Thyroid gland (tissue), 4 donors: Measurements from ENCODE around the gene C11orf54.

Experiments used
- POLR2A ChIP-seq, 2 donors: fragments of 450-650 bp; IDR thresholded peaks; one replicate each; pipeline ENCODE4 v1.6.1; 2017; ENCODE audit warnings: antibody characterized with exemption in 2 of 2, mild to moderate bottlenecking in 2 of 2, moderate library complexity in 1 of 2
- TF ChIP-seq, protein P1 (sequence below), 6 experiments: fragments of 200-600 bp in 3 of 6; fragments of 450-650 bp in 3 of 6; sonication (generic) in 3 of 6; IDR thresholded peaks; one replicate each; pipeline ENCODE4 v1.5.1; 2016 to 2019; ENCODE audit warnings: antibody characterized with exemption in 6 of 6, mild to moderate bottlenecking in 2 of 6, inconsistent platforms in 1 of 6, moderate library complexity in 1 of 6

DNA sequence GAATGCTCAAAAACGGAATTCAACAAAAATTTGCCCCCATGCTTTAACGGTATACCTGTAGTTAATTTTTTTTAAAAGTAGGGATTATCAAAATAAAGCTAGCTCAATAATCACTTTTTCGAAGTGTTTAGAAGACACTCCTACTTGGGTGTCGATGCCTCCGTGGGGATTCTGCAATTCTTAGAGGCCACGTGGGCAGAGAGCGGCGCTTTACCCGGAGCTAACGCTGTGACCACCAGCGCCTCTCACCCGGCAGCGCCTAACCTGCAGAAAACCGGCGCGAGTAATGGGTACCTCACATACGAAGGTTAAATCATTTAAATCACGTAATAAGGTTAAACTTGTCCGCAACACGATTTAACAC, 760 bp upstream of the C11orf54 start:
- TF ChIP-seq, protein P1, sequence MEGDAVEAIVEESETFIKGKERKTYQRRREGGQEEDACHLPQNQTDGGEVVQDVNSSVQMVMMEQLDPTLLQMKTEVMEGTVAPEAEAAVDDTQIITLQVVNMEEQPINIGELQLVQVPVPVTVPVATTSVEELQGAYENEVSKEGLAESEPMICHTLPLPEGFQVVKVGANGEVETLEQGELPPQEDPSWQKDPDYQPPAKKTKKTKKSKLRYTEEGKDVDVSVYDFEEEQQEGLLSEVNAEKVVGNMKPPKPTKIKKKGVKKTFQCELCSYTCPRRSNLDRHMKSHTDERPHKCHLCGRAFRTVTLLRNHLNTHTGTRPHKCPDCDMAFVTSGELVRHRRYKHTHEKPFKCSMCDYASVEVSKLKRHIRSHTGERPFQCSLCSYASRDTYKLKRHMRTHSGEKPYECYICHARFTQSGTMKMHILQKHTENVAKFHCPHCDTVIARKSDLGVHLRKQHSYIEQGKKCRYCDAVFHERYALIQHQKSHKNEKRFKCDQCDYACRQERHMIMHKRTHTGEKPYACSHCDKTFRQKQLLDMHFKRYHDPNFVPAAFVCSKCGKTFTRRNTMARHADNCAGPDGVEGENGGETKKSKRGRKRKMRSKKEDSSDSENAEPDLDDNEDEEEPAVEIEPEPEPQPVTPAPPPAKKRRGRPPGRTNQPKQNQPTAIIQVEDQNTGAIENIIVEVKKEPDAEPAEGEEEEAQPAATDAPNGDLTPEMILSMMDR (IDR thresholded peaks at IDR 0.05): no peak
- TF ChIP-seq POLR2A (IDR thresholded peaks at IDR 0.05): no peak
